ENCODE data around the gene RAB3B. TPM values are rescaled to one million over a fixed set of nuclear protein-coding genes. Genes with fewer than 3 reads are reported as not detected.

Gene RAB3B
- total RNA-seq, 1 donor from 2014 or later: 8.2 TPM

DNA sequence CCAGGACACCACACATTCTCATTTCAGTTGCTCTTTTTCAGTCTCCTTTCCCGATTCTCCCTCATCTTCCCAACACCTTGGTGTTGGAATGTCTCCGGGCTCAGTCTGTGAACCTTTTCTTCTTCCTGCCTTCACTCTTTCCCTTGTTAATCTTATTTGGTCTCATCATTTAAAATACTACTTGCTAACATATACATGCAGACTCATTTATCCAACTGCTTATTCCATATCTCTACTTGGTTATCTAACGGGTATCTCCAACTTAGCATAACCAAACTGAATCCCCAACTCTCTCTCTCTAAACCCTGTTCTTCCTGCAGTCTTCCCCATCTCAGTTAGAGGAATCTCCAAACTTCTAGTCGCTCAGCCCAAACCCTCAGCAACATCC is 26.2 kb downstream of the RAB3B start:
- Mint-ChIP-seq H3K36me3 (ENCODE audit: unreplicated experiment) (peaks cover 2% of the 10 kb centered on the region), H3K27me3 (ENCODE audit: unreplicated experiment) (no peaks in the 10 kb centered on the region), H3K4me3 (ENCODE audit: unreplicated experiment) (no peak overlapping the region), H3K27ac (ENCODE audit: unreplicated experiment) (no peak overlapping the region), H3K9me3 (ENCODE audit: unreplicated experiment) (no peaks in the 10 kb centered on the region), H3K4me1 (ENCODE audit: unreplicated experiment) (peaks cover 1% of the 10 kb centered on the region)
- DNase-seq (ENCODE audit: extremely low spot score, unreplicated experiment): no peak
- TF ChIP-seq, protein P1, sequence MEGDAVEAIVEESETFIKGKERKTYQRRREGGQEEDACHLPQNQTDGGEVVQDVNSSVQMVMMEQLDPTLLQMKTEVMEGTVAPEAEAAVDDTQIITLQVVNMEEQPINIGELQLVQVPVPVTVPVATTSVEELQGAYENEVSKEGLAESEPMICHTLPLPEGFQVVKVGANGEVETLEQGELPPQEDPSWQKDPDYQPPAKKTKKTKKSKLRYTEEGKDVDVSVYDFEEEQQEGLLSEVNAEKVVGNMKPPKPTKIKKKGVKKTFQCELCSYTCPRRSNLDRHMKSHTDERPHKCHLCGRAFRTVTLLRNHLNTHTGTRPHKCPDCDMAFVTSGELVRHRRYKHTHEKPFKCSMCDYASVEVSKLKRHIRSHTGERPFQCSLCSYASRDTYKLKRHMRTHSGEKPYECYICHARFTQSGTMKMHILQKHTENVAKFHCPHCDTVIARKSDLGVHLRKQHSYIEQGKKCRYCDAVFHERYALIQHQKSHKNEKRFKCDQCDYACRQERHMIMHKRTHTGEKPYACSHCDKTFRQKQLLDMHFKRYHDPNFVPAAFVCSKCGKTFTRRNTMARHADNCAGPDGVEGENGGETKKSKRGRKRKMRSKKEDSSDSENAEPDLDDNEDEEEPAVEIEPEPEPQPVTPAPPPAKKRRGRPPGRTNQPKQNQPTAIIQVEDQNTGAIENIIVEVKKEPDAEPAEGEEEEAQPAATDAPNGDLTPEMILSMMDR (IDR thresholded peaks at IDR 0.05): no peak

DNA sequence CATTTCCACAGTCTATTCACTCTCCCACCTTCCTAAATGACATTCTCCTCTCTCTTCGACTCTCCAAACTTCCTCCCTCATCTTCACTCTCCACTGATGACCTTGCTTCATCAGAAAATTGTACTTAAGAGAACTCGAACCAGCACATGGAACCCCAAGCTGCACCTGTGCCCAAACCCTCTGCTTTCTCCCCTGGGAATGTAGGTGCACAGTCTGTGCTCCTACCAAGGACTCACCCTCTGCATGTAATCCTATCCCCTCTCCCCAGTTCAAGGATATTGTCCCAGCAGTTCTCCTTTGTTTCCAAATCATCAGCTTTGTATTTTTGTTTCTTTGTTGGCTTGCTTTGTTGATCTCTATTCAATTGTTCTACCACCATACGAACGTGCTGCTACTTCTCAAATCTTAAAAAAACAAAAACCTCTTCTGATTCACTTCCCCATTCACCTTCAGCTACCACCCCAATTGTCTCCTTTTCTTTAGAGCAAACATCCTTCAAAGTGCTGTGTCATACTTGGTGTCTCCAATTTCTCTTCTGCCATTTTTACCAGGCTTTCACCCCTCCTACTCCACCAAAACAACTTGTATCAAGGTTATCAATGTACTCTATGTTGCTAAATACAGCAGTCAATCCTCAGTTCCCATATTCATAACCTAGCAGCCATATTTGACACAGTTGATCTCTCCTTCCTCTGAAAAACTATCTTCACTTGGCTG is 26.8 kb downstream of the RAB3B start:
- no peaks in the 10 kb centered on the region for H3K27me3 Mint-ChIP-seq (ENCODE audit: unreplicated experiment)
- no peak overlapping the region for H3K27ac Mint-ChIP-seq (ENCODE audit: unreplicated experiment)
- no peaks in the 10 kb centered on the region for H3K9me3 Mint-ChIP-seq (ENCODE audit: unreplicated experiment)
- TF ChIP-seq, protein P1 (IDR thresholded peaks at IDR 0.05): no peak
- DNase-seq (ENCODE audit: extremely low spot score, unreplicated experiment): no peak
- H3K4me1 Mint-ChIP-seq (ENCODE audit: unreplicated experiment): no peaks in the 10 kb centered on the region
- peaks cover 2% of the 10 kb centered on the region for H3K36me3 Mint-ChIP-seq (ENCODE audit: unreplicated experiment)
- no peak overlapping the region for H3K4me3 Mint-ChIP-seq (ENCODE audit: unreplicated experiment)

DNA sequence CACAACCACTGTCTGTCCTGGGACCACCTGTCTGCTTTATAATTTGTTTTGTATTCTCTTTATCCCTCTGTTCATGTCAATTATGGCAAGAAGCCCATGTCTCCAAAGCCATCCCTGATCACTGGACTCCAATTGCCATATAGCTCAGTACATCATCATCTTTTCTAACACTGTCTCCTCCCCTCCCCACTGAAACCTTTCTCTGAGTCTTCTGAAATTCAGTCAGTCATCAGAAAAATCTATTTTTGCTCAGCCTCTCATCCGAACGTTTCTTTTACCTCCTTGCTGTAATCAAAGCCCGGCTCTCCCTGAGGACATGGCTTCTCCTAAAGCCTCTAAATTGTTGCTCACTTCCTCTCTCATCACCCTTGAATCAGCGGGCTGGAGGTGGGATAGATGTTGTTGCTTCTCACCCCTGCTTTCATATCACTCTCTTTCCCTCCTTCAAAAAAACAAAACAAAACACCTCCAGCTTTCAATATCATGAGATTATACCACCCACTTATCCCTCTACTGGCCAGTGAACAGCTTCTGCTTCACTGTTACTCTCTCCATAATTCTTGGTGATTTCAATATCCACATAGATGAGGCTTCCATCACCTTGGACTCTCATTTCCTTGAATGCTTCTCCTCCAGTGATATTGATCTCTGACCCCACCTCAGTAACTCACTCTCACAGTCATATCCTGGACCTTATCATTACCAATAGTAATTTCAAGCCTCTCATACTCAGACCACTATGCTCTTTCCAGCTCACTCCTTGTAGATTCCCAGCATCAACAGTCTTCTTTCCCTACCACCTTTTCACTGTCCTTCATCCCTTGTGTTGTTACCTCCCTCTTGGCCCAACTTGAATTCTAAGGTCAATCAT is 27.8 kb downstream of the RAB3B start:
- Mint-ChIP-seq H3K4me3 (ENCODE audit: unreplicated experiment) (no peak overlapping the region), H3K27ac (ENCODE audit: unreplicated experiment) (no peak overlapping the region), H3K27me3 (ENCODE audit: unreplicated experiment) (no peaks in the 10 kb centered on the region), H3K36me3 (ENCODE audit: unreplicated experiment) (peaks cover under 1% of the 10 kb centered on the region), H3K4me1 (ENCODE audit: unreplicated experiment) (no peaks in the 10 kb centered on the region), H3K9me3 (ENCODE audit: unreplicated experiment) (no peaks in the 10 kb centered on the region)
- DNase-seq (ENCODE audit: extremely low spot score, unreplicated experiment): no peak
- TF ChIP-seq, protein P1 (IDR thresholded peaks at IDR 0.05): no peak

DNA sequence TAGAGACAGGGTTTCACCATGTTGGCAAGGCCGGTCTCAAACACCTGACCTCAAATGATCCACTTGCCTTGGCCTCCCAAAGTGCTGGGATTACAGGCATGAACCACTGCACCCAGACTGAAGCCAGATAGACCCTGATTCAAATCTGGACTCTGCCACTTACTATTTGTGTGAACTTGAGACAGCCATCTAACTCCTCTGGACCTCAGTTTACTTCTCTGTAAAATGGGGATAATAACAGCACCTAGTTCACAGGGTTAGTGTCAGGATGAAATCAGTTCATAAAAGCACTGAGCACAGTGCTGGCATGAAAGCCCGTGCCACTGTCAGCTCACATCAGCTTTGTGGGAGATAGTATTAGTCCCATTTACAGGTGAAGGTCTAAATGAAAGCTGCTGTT is 28.5 kb downstream of the RAB3B start:
- Mint-ChIP-seq H3K4me1 (ENCODE audit: unreplicated experiment) (peaks cover 2% of the 10 kb centered on the region), H3K27ac (ENCODE audit: unreplicated experiment) (no peak overlapping the region), H3K27me3 (ENCODE audit: unreplicated experiment) (no peaks in the 10 kb centered on the region), H3K36me3 (ENCODE audit: unreplicated experiment) (no peaks in the 10 kb centered on the region), H3K9me3 (ENCODE audit: unreplicated experiment) (no peaks in the 10 kb centered on the region), H3K4me3 (ENCODE audit: unreplicated experiment) (no peak overlapping the region)
- TF ChIP-seq, protein P1 (IDR thresholded peaks at IDR 0.05): no peak
- DNase-seq (ENCODE audit: extremely low spot score, unreplicated experiment): no peak

DNA sequence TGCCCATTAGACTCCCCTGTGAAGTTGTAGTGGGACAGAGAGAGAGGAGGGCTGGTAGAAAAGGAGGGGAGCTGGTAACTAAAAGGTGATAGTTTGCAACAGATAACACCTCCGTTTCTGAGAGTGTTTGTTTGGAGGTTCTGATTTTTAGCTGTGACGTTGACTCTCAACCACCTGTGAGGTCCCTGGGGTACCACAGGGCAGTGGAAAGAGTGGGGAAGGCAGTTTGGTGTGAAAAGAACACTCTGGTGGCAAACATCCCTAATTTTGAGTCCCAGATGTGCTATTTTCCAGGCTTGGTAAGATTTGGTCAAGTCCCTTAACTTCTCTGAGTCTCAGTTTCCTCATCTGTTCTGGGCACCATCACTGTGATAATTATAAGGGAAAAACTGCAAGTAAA is 29.3 kb downstream of the RAB3B start:
- Mint-ChIP-seq H3K4me3 (ENCODE audit: unreplicated experiment) (no peak overlapping the region), H3K9me3 (ENCODE audit: unreplicated experiment) (no peaks in the 10 kb centered on the region), H3K36me3 (ENCODE audit: unreplicated experiment) (no peaks in the 10 kb centered on the region), H3K4me1 (ENCODE audit: unreplicated experiment) (peaks cover 9% of the 10 kb centered on the region), H3K27me3 (ENCODE audit: unreplicated experiment) (no peaks in the 10 kb centered on the region), H3K27ac (ENCODE audit: unreplicated experiment) (no peak overlapping the region)
- TF ChIP-seq, protein P1 (IDR thresholded peaks at IDR 0.05): no peak
- no peak for DNase-seq (ENCODE audit: extremely low spot score, unreplicated experiment)

Measured in osteocyte (in vitro differentiated cells).